ENCODE measurements around the gene HACL1.

DNA sequence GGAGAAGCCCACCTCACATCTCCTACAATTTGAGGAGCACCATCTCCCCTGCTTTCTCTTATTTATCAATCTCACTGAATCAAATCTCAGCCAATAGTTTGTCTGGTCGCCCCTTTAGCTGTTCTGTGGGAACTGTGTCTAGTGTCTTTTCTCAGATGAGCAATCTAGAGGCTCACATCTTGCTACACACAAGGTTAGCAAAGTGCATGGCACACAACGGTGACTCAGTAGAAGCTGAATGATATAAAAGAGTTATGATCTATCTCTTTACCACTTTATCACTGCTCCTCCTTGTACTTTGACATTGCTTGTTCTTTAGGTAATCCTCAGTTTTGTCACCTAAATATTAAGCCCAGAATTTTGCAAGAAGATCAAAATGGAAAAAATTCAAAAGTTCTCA, 63.0 kb downstream of the HACL1 start:
- TF ChIP-seq, protein P1, sequence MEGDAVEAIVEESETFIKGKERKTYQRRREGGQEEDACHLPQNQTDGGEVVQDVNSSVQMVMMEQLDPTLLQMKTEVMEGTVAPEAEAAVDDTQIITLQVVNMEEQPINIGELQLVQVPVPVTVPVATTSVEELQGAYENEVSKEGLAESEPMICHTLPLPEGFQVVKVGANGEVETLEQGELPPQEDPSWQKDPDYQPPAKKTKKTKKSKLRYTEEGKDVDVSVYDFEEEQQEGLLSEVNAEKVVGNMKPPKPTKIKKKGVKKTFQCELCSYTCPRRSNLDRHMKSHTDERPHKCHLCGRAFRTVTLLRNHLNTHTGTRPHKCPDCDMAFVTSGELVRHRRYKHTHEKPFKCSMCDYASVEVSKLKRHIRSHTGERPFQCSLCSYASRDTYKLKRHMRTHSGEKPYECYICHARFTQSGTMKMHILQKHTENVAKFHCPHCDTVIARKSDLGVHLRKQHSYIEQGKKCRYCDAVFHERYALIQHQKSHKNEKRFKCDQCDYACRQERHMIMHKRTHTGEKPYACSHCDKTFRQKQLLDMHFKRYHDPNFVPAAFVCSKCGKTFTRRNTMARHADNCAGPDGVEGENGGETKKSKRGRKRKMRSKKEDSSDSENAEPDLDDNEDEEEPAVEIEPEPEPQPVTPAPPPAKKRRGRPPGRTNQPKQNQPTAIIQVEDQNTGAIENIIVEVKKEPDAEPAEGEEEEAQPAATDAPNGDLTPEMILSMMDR (conservative IDR thresholded peaks at IDR 0.05; ENCODE audit: low read depth, low read length), result no peak
- no peak for TF ChIP-seq EZH2 (IDR thresholded peaks at IDR 0.05; ENCODE audit: borderline replicate concordance, low read depth, low read length, poor library complexity, severe bottlenecking)
